Islet of Langerhans (tissue), 1 donor: ENCODE data around the gene SLAMF1.

Source experiments
- FAIRE-seq: peaks from one replicate; lab custom pipeline; 2011; peaks lifted over from hg19 to GRCh38; lab: Jason Lieb, UNC

The SLAMF1 gene

DNA sequence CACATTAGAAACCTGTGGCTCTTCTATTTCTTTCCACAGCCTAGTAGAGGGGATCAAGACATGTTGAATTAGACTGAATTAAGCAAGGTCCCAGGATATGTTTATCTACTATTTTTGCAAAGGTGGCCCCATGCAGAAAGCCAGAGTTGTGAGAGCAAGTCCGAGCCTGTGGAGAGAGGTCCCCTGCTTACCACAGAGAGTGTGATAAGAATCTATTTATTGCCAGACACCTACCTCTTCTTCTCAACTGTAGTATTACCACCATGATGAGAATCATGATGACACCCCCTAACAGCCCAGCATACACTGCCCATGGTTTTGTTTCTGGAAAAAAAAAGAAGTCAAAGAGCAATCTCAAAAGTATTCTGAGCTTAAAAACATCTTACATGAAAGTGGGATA is 23.0 kb downstream of the SLAMF1 start:
- no peak for FAIRE-seq

DNA sequence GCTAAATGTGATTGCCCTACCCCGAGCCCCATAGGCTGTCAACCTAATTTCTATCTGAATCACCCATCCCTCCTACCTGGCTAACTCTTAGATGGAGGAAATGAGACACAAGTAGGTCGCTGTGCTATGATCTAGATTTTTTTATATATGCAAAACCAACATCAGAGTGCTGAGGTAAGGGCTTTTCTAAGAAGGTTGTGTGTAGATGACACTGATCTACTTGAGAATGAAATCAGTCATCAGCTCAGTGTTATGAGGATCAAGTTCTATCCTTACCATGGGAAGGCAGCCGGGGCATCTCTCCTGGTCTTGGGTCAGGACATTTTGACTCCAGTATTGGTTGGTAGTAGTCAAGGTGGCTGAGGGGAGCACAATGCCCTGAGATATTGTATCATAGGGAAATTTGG is 23.6 kb downstream of the SLAMF1 start:
- FAIRE-seq = no peak

DNA sequence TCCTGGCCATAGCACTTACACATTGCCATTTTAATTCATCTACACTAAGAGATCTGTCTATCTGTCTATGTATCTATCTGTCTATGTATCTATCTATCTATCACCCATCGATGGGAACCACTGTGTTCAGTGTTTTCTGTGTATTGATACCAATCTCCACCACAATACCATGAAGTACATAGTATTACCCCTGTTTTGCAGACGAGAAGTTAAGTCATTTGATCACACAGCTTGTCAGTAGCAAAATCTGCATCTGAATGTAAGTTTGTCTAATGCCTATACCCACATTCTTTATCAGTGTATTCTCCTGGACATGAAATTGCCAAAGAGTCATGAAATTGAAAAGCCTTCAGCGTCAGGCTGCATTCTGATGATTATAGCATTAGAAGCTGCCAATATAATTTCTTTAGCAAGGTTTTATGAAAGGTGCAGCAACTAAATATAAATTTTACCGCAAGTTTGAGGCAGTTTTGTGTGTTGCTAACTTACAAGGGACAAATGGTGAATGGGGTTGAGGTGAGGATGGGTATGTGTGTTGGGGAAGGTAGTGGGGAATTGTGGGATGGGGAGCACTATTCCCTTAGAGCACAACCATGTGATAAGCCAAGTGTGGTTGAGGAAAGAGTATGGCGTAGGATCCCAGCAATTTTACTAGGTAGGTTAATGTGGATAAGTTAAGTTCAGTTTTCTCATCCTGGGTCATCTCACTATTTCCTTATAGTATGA is 24.2 kb downstream of the SLAMF1 start:
- no peak for FAIRE-seq

DNA sequence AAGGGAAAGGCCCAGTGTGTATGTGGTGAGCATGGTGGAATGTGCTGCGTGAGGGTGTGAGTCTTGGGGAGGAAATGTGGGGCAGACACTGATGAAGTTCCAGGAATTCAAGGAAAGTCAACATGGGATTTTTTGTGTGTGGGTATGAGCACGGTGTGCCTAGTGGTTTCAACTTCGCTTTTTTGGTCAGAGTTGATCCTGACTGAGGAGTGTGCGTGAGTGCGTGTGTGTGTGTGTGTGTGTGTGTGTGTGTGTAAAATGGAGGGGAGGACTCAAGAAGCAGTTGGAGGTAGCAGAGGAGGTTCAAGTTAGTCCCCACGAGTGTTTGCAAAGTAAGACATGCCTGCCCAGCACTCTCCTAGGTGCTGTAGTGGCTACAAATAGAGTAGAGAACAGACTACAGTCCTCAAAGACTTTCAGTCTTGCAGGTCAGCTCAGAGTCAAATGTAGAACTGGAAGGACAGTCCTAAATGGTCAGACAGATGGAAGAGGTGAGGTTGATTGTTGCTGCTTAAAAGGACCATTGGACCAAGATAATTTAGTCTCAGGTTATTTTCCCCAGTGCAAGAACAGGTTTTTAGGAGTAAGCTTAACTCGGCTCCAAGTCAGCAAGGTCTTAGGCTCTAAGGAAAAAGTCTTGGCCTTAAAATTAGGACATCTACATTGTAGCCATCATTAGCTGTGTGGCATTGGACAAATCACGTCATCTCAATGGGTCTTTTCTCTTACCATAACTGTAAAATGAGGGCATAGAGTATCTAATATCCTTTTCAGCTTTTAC is 25.0 kb downstream of the SLAMF1 start:
- no peak for FAIRE-seq

DNA sequence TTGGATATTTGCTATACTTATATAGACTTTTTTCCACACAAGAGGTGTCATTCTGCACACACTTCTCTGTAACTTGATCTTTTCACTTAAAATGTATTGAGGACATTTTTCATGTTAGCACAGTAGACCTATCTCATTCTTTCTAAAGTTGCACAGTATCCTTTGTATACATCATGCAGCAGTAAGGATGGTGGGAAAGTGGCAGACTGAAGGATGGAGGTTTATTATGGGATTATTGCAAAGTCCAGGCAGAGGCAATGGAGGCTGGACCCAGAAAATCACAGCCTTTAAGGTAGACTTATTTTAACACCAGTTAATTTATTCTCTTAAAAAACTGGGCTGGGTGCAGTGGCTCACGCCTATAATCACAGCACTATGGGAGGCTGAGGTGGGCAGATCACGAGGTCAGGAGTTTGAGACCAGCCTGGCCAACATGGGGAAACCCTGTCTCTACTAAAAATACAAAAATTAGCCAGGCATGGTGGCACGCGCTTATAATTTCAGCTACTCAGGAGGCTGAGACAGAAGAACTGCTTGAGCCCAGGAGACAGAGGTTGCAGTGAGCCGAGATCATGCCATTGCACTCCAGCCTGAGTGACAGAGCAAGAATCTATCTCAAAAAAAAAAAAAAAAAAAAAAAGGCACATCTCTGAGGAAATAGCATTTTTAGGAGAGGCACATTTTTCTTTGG is 25.8 kb downstream of the SLAMF1 start:
- FAIRE-seq = no peak

DNA sequence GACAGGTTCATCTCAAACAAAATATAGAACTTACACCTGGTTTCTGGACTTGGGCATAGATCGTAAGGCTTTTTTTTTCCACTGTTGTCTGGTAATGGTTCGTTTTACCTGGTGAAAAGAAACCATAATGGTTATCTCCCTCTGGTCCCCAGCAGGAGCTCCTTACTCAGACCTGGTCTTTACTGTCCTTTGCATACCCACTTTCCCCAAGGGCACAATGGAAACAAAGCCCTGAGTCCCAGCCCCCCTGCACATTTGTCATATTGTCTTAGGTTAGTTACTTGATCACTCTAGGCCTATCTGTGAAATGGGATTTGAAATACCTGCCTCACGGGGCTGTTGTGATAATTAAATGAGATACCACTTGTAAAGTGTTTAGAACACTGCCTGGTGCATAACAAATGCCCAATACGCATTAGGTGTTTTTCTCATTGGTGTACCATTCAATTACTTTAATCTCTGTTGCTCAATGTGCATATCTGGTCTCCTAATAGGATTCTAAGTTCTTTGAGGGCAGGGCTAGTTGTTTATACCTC is 27.0 kb downstream of the SLAMF1 start:
- FAIRE-seq = no peak

DNA sequence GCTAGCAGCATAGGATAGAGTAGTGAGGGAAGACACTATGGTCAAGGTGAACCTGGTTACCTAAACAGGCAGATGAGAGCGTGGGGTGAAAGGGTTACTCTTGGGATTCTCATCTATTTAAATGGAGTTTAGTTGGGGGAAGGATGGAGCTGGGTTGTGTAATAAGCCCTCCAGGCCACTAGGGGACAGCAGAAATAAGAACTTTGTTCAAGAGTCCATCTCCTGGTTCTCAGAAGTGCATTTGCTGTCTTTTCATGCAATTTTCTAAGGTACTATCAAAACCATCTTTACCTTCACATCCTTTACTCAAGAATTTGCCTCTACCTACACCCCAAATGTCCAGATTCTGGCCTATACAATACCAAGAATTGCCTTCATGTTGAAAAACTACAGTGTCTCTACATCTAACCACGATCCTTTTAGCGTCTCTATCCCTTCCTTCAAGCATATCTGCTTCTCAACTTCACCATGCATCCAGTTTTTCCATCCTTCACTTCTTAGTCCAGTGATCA is 28.0 kb downstream of the SLAMF1 start:
- no peak for FAIRE-seq

DNA sequence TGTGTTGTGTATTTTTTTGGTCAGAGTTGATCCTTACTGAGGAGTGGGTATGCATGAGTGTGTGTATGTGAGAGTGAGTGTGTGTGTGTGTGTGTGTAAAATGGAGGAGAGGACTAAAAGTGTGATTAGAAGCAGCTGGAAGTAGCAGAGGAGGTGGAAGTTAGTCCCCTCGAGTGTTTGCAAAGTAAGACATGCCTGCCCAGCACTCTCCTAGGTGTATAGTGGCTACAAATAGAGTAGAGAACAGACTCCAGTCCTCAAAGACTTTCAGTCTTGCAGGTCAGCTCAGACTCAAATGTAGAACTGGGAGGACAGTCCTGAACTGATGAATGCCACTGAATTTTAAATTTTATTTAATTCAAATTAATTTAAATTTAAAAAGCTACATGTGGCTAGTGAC is 28.5 kb downstream of the SLAMF1 start:
- FAIRE-seq = no peak

DNA sequence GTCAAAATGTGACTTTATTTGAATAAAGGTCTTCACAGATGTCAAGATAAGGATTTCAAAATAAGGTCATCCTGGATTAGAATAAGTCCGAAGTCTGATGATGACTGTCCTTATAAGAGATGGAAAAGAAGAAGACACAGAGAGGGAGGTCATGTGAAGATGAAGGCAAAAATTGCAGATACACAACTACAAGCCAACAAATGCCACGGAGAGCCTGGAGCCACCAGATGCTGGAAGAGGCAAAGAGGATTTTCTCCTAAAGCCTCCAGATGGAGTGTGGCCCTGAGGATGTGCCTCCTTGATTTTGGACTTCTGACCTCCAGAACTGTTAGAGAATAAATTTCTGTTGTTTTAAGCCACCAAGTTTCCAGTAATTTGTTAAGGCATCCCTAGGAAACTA is 31.2 kb downstream of the SLAMF1 start:
- FAIRE-seq = no peak

DNA sequence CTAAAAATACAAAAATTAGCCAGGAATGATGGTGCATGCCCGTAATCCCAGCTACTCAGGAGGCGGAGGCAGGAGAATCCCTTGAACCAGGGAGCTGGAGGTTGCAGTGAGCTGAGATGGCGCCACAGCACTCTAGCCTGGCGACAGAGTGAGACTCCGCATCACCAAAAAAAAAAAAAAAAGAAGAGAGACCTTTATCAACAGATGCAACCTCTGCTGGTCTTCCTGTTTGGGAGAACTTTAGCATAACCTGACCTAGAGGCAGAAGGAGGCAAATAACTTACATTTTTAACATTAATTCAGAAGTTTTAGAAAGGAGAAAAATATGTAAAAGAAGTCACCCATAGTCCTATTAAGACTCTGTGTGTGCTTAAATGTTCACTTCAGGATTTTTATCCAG is 32.4 kb downstream of the SLAMF1 start:
- no peak for FAIRE-seq

DNA sequence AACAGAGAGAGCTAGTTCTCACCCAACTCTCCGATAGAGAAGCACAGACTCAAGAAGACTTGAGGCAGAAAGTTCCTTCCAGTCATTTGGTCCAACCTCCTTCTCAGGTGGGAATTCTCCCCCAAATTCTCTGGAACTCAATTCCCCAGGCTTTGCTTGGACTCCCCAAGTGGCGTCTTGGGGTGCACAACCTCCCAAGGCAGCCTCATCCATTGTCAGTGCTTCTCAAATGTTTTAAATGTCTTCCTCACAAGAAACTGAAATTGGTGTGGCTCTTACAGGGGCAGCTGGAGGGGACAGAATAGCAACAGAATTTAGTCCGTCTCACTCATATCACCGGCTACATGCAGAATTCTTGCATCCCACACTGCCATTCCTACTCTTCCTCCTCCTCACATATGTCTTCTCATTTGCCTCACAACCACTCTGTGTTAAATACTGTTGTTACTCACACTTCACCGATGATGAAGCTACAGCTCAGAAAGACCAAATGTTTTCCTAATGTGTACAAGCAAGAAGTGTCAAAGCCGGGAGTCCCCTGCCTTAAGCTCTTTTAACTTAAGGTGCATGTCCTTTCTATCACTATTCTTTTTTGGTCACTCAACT is 34.1 kb downstream of the SLAMF1 start:
- FAIRE-seq = no peak

DNA sequence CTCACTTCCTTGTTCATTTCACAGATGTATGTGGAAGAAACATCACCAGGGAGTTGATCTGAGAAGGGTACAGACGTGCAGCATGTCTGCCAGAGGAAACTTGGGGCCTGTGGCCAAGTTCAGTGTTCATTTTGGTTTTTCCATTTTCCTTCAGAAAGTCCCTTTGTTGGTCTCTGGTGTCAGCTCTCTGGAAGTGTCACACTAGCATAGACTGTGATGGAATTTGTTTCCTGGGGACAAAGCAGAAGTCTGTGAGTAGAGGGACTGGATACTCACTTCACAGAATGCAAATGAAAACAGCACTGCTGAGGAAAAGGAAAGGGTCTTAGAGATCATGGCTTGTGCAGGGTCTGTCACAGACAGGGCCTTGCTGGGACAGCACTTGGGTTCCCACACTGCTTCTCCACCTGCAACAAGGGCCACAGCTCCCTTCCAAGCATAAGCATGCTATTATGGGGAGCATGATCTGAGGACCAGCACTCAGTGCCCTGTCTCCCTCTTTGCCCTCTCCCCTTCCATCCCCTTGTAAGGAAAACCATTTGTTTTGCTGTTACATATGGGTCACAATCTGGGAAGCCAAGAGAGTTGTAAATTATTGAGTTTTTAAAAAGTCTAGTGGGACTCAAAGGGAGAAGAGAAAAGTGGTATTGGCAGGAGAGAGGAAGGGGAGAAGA is 36.1 kb downstream of the SLAMF1 start:
- FAIRE-seq = no peak

DNA sequence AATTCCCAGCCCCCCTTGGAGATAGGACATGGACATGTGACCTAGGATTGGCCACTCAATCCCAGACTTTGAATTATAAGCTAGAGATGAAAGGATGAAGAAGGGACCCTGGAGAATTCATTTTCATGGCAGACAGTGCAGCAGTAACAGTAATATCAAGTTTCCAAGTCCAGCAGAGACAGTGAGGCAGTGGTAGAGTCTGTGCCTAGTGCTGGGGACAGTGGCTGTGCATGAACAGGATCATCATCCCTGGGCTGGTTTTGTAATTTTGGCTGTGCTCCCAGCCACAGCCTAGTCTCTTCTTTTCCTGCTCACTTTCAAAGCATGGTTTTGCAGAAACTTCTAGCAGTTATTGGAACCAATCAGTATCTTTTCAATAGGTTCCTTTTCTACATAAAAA is 37.9 kb downstream of the SLAMF1 start:
- FAIRE-seq = no peak

DNA sequence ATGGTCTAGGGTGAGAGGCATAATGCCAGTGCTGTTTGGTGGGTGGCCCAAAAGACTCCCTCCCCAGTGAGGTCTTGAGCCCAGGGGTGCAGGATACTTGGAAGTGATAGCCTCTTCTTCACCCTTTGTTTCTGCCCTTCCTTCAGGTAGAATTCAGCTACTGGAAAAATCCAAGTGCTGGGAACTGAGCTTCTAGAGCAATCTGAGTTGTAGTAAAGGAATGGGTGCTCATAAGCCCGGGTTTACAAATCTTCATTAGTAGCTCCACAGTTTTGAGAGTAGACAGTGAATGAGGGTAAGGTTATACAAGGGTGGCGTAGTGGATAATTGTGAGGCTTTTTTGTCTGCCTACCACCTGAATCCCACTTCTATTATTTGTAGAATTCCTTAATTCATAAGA is 38.3 kb downstream of the SLAMF1 start:
- FAIRE-seq = no peak

DNA sequence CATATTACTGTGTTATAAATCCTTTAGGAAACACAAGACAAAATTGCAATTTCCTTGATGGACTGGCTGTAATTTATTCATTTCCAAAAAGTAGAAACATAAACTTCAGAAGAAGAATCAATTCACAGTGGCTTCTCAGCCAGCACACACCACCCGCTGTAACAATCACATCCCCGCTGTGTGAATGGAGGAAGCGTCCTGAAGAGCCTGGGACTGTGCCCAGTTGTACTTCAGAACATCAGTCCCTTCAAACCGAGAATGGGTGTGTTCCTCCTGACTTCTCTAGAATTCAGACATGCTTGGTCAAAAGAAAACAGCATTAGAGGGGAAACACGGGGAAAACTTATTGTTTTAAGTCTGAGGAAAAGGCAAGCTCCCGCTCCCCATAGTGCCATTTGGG is 38.8 kb downstream of the SLAMF1 start:
- no peak for FAIRE-seq

DNA sequence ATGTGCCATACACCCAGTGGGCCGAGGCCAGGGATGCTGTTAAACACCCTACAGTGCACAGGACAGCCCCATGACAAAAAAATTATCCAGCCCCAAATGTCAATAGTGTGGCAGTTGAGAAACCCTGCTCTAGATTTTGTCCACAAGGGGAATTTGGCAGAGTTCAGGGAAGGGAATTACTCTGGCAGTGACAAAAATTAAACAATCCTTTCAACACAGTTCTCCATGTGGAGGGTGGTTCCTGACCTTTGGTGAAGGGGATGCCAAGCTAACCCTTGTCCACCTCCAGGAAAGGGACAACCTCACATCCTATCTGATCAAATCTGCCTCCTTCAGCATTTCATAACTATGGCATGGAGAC is 39.2 kb downstream of the SLAMF1 start:
- no peak for FAIRE-seq

DNA sequence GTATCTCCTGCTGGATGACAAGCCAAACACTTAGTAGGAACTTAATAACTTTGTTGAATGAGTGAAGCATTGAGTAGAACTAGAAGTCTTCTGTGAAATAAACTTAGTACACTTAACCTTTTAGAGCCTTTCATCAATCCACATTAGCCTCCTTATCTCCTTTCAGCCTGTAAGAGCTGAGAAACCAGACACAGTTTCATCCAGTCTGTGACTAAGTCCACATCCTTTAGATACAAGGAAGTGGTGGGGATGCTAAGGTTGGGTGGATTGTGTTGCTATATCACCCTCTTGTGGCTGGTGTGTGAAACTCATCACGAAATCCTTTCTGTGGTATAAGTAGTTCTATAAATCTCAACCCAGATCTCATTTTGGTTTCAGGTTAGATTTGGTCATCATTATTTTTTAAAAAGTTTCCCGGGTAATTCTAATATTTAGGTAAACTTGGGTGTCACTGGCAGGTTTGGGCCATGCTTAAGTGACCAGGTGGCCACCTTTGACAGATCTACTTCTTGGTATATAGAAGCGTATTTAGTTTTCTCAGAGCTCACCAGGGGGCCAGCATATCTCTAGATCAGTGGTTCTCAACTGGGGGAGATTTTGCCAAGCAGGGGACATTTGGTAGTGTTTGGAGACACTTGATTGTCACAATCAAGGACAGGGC is 39.7 kb downstream of the SLAMF1 start:
- FAIRE-seq = peak; percentile 98

DNA sequence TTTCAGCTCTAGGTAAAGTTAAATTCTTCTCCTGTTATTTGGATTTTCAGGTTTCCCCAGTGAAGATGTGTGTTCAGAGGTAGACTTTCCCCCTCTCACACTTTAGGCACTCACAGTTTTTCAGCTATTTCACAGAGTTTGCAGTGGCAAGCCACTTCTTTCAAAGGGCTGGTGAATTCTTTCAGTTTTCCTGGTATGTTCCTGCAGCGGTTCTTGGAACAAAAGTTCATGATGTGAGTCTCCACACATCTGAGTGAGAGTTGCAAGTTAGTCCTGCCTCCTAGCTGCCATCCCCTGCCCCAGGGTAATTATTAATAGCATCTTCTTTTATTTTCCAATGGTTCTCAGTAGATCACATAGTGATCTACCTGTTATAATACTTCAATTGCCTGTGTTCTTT is 40.2 kb downstream of the SLAMF1 start:
- FAIRE-seq = no peak

DNA sequence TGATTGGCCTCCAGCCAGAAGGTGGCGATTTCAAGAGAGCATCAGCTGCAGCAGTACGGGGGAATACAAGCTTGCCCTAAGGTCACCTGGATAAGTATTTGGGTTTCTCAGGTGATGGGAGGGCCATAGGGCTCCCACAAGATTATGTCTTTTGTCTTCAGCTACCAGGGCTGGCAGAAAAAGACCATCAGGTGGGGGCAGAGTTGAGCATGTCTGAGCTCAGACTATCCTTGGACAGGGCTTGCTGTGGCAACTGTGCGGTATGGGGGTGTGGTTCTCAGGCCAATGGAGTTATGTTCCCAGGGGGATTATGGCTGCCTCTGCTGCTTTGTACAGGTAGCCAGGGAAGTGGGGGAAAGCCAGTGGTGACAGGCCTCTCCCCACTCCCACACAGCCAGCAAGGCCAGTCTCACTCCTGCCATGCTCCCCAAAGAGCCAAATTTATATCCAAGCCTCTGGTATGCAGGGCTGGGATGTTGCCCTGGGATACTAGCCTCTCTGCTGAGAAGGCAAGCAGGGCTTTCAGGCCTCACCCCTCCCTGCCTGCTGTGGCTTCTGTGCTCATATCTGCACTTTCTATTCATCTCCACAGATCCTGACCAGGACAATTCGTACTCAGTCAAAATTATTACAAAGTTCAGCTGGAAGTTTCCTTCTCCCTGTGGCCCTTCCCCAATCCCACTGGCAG is 40.9 kb downstream of the SLAMF1 start:
- no peak for FAIRE-seq

DNA sequence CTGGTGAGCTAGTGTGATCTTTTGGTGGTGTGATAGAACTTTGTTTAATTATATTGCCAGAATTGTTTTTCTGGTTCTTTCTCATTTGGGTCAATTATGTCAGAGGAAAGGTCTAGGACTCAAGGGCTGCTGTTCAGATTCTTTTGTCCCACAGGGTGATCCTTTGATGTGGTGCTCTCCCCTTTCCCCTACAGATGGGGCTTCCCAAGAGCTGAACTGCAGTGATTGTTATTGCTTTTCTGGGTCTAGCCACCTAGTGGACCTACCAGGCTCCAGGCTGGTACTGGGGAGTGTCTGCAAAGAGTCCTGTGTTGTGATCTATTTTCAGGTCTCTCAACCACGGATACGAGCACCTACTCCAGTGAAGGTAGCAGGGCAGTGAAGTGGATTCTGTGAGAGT is 41.6 kb downstream of the SLAMF1 start:
- no peak for FAIRE-seq

DNA sequence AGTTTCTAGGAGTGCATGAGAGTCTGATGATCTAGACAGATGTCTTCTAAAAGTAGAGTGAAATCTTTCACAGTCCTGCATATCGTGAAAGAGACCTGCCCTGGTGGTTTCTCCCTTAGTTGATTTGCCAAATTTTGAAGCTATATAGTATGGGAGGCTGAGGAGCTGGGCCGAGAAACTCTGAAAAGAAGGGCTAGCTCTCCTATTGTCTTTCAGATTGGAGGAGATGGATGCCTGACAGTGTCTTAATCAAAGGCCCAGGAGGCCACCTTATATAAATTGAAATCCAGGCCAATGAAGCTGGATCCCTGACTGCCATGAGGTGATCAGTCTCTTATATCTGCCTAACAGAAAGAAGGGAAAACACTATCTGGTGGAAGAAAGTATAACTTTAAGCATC is 49.1 kb downstream of the SLAMF1 start:
- FAIRE-seq = no peak
